ENCODE data around the gene AHCYL1.

DNA sequence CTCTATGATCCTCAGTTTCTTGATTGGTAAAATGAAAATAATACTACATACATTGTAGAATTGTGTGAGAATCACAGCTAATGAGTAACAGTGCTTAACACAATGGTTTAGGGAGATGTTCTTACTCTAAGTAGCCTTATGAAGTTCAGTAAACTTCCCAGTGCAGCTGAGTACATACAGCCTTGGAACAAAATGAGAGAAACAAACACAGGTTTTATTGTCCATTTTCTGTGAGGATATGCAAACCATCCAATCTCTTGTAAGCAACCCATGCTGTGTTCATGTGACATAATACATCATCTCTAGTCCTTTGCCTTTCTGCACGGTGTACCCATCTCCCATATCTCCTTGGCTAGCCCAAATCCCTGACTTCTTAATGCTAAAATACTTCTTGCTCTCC is 35.2 kb downstream of the AHCYL1 start:
- no peak for TF ChIP-seq EZH2 (IDR thresholded peaks at IDR 0.05; ENCODE audit: insufficient read depth, poor library complexity, severe bottlenecking)
- no peak for TF ChIP-seq EZH2phosphoT487 (IDR thresholded peaks at IDR 0.05; ENCODE audit: insufficient read depth, low read depth)
